Measurements from ENCODE around the gene SLCO2B1. TPM values are rescaled to one million over a fixed set of nuclear protein-coding genes. Genes with fewer than 3 reads are reported as not detected.

Gene SLCO2B1
- total RNA-seq, 1 experiment from 2014 or later: 1.0 TPM

- ChIA-PET CTCF (no interaction called here), POLR2A (ENCODE audit: low non-redundant PET) (no interaction called here)
- no peaks in the 10 kb centered on the region for H3K9me3 ChIP-seq (ENCODE audit: low read depth, low read length, poor library complexity, severe bottlenecking)
- intact Hi-C loops (cut with micrococcal nuclease; ENCODE audit: unreplicated experiment): no loop called here
- no peak for DNase-seq (ENCODE audit: low spot score)
- no peak for TF ChIP-seq EZH2 (IDR thresholded peaks at IDR 0.05; ENCODE audit: borderline replicate concordance, low read depth, low read length, poor library complexity, severe bottlenecking)
- TF ChIP-seq, protein P1, sequence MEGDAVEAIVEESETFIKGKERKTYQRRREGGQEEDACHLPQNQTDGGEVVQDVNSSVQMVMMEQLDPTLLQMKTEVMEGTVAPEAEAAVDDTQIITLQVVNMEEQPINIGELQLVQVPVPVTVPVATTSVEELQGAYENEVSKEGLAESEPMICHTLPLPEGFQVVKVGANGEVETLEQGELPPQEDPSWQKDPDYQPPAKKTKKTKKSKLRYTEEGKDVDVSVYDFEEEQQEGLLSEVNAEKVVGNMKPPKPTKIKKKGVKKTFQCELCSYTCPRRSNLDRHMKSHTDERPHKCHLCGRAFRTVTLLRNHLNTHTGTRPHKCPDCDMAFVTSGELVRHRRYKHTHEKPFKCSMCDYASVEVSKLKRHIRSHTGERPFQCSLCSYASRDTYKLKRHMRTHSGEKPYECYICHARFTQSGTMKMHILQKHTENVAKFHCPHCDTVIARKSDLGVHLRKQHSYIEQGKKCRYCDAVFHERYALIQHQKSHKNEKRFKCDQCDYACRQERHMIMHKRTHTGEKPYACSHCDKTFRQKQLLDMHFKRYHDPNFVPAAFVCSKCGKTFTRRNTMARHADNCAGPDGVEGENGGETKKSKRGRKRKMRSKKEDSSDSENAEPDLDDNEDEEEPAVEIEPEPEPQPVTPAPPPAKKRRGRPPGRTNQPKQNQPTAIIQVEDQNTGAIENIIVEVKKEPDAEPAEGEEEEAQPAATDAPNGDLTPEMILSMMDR (conservative IDR thresholded peaks at IDR 0.05; ENCODE audit: low read depth, low read length): no peak
- no peak overlapping the region for H3K4me3 ChIP-seq (ENCODE audit: low read depth, low read length, poor library complexity, severe bottlenecking)
- H3K4me1 ChIP-seq (ENCODE audit: insufficient read depth, low read length, poor library complexity, severe bottlenecking): no peaks in the 10 kb centered on the region
- no peaks in the 10 kb centered on the region for H3K36me3 ChIP-seq (ENCODE audit: insufficient read depth, low read length, poor library complexity, severe bottlenecking)
- H3K27me3 ChIP-seq (replicated peaks; ENCODE audit: insufficient read depth, low read depth, low read length, poor library complexity): no peaks in the 10 kb centered on the region
- no TSS peak for BruUV-seq (replicated peaks)
- no peak overlapping the region for H3K27ac ChIP-seq (ENCODE audit: low read depth, low read length, poor library complexity, severe bottlenecking)
Observed at GRCh38 chr11:75182664-75183063, 31.8 kb downstream of the SLCO2B1 start.

GRCh38 chr11:75184051-75184450 is 33.1 kb downstream of the SLCO2B1 start:
- Histone ChIP-seq H3K27me3 (replicated peaks; ENCODE audit: insufficient read depth, low read depth, low read length, poor library complexity) (no peaks in the 10 kb centered on the region), H3K4me3 (ENCODE audit: low read depth, low read length, poor library complexity, severe bottlenecking) (no peak overlapping the region), H3K36me3 (ENCODE audit: insufficient read depth, low read length, poor library complexity, severe bottlenecking) (no peaks in the 10 kb centered on the region), H3K4me1 (ENCODE audit: insufficient read depth, low read length, poor library complexity, severe bottlenecking) (no peaks in the 10 kb centered on the region), H3K27ac (ENCODE audit: low read depth, low read length, poor library complexity, severe bottlenecking) (no peak overlapping the region), H3K9me3 (ENCODE audit: low read depth, low read length, poor library complexity, severe bottlenecking) (no peaks in the 10 kb centered on the region)
- no peak for DNase-seq (ENCODE audit: low spot score)
- CTCF ChIA-PET: interaction anchor here (0.6 to 1.5 kb wide), 2 partner anchors 21 to 77 kb away, joined by 3 to 4 read pairs; no protein-coding TSS in a partner anchor
- no peak for TF ChIP-seq EZH2 (IDR thresholded peaks at IDR 0.05; ENCODE audit: borderline replicate concordance, low read depth, low read length, poor library complexity, severe bottlenecking)
- TF ChIP-seq, protein P1 (conservative IDR thresholded peaks at IDR 0.05; ENCODE audit: low read depth, low read length): no peak
- BruUV-seq (replicated peaks): no TSS peak
- POLR2A ChIA-PET (ENCODE audit: low non-redundant PET): no interaction called here
- intact Hi-C loops (cut with micrococcal nuclease; ENCODE audit: unreplicated experiment): no loop called here

GRCh38 chr11:75184757-75185425 is 34.0 kb downstream of the SLCO2B1 start:
- intact Hi-C loops (cut with micrococcal nuclease; ENCODE audit: unreplicated experiment): no loop called here

More at GRCh38 chr11:75184757-75185425, 34.0 kb downstream of the SLCO2B1 start:
- ChIA-PET CTCF (interaction anchor here (0.6 to 1.5 kb wide), 2 partner anchors 19 to 20 kb away, joined by 3 to 5 read pairs; no protein-coding TSS in a partner anchor), POLR2A (ENCODE audit: low non-redundant PET) (no interaction called here)
- DNase-seq (ENCODE audit: low spot score): peak; percentile 75
- no peaks in the 10 kb centered on the region for H3K27me3 ChIP-seq (replicated peaks; ENCODE audit: insufficient read depth, low read depth, low read length, poor library complexity)
- H3K27ac ChIP-seq (ENCODE audit: low read depth, low read length, poor library complexity, severe bottlenecking): no peak overlapping the region
- H3K4me3 ChIP-seq (ENCODE audit: low read depth, low read length, poor library complexity, severe bottlenecking): no peak overlapping the region
- TF ChIP-seq EZH2 (IDR thresholded peaks at IDR 0.05; ENCODE audit: borderline replicate concordance, low read depth, low read length, poor library complexity, severe bottlenecking): no peak
- TF ChIP-seq, protein P1 (conservative IDR thresholded peaks at IDR 0.05; ENCODE audit: low read depth, low read length): no peak
- no TSS peak for BruUV-seq (replicated peaks)
- H3K4me1 ChIP-seq (ENCODE audit: insufficient read depth, low read length, poor library complexity, severe bottlenecking): no peaks in the 10 kb centered on the region
- no peaks in the 10 kb centered on the region for H3K36me3 ChIP-seq (ENCODE audit: insufficient read depth, low read length, poor library complexity, severe bottlenecking)
- H3K9me3 ChIP-seq (ENCODE audit: low read depth, low read length, poor library complexity, severe bottlenecking): no peaks in the 10 kb centered on the region

Data from A673 (cell line).